Measurements from ENCODE around the gene CLIC3.

CLIC3 gene

GRCh38 chr9:136985853-136986252 is 10.5 kb downstream of the CLIC3 start:
- Mint-ChIP-seq H3K36me3 (ENCODE audit: low read depth) (no peaks in the 10 kb centered on the region), H3K27me3 (peaks cover 36% of the 10 kb centered on the region), H3K4me3 (no peak overlapping the region), H3K27ac (no peak overlapping the region), H3K9me3 (no peaks in the 10 kb centered on the region), H3K4me1 (ENCODE audit: low read depth) (no peaks in the 10 kb centered on the region)
- DNase-seq, result no peak

DNA sequence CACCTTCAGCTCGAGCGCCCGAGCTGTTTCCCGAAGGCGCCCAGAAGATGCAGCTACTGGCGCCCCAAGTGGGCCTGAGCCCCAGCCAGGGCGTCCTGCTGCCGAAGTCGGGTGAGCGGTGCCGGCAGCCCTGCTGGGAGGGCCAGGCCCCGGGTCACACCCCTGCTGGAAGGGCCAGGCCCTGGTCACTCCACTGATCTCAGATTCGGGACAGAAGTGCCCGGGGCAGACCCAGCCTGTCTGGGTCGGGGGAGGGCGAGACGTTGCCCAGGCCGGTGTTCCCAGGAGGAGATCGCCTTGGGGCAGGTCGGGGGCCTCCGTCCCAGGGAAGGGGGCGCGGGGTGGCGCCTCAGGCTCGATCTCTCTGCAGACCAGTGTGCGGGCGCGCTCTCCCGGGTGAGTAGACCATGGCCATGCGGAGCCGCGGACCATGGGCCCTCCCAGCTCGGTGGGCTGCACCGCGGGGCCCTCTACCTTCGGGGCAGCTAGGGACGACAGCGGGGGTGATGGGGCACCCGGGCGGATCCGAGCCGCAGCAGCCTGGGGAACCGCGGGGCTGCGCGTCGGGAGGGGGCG is 11.3 kb downstream of the CLIC3 start:
- DNase-seq, result peak; percentile 41
- no peaks in the 10 kb centered on the region for H3K9me3 Mint-ChIP-seq
- no peaks in the 10 kb centered on the region for H3K36me3 Mint-ChIP-seq (ENCODE audit: low read depth)
- H3K27me3 Mint-ChIP-seq, result peaks cover 36% of the 10 kb centered on the region
- H3K4me1 Mint-ChIP-seq (ENCODE audit: low read depth), result no peaks in the 10 kb centered on the region
- H3K27ac Mint-ChIP-seq, result no peak overlapping the region
- no peak overlapping the region for H3K4me3 Mint-ChIP-seq

- Mint-ChIP-seq H3K9me3 (no peaks in the 10 kb centered on the region), H3K36me3 (ENCODE audit: low read depth) (no peaks in the 10 kb centered on the region), H3K4me3 (no peak overlapping the region), H3K27ac (no peak overlapping the region), H3K27me3 (peaks cover 36% of the 10 kb centered on the region), H3K4me1 (ENCODE audit: low read depth) (no peaks in the 10 kb centered on the region)
- DNase-seq, result no peak
Measured at GRCh38 chr9:136984464-136985026, 11.8 kb downstream of the CLIC3 start.

GRCh38 chr9:136983656-136984314 is 12.6 kb downstream of the CLIC3 start:
- Mint-ChIP-seq H3K27ac (no peak overlapping the region), H3K9me3 (no peaks in the 10 kb centered on the region), H3K36me3 (ENCODE audit: low read depth) (no peaks in the 10 kb centered on the region), H3K4me1 (ENCODE audit: low read depth) (no peaks in the 10 kb centered on the region), H3K27me3 (peaks cover 36% of the 10 kb centered on the region), H3K4me3 (no peak overlapping the region)
- no peak for DNase-seq

- no peak for DNase-seq
- Mint-ChIP-seq H3K27me3 (peaks cover 36% of the 10 kb centered on the region), H3K4me1 (ENCODE audit: low read depth) (no peaks in the 10 kb centered on the region), H3K4me3 (no peak overlapping the region), H3K36me3 (ENCODE audit: low read depth) (no peaks in the 10 kb centered on the region), H3K9me3 (no peaks in the 10 kb centered on the region), H3K27ac (no peak overlapping the region)
Measured at GRCh38 chr9:136983167-136983566, 13.2 kb downstream of the CLIC3 start.

- no peak for DNase-seq
- H3K27ac Mint-ChIP-seq, result no peak within 1 kb of the TSS
- H3K4me3 Mint-ChIP-seq, result no peak within 1 kb of the TSS
- H3K36me3 Mint-ChIP-seq (ENCODE audit: low read depth), result no peaks in the 10 kb centered on the region
- peaks cover 33% of the 10 kb centered on the region for H3K27me3 Mint-ChIP-seq
- H3K4me1 Mint-ChIP-seq (ENCODE audit: low read depth), result peaks cover under 1% of the 10 kb centered on the region
- no peaks in the 10 kb centered on the region for H3K9me3 Mint-ChIP-seq
Measured at GRCh38 chr9:136982232-136983051, 13.9 kb downstream of the CLIC3 start, which contains the start of gene LCNL1. Gene LCNL1 (plus strand): TSS chr9:136982993. CDS start chr9:136983587, 594 bp downstream.

DNA sequence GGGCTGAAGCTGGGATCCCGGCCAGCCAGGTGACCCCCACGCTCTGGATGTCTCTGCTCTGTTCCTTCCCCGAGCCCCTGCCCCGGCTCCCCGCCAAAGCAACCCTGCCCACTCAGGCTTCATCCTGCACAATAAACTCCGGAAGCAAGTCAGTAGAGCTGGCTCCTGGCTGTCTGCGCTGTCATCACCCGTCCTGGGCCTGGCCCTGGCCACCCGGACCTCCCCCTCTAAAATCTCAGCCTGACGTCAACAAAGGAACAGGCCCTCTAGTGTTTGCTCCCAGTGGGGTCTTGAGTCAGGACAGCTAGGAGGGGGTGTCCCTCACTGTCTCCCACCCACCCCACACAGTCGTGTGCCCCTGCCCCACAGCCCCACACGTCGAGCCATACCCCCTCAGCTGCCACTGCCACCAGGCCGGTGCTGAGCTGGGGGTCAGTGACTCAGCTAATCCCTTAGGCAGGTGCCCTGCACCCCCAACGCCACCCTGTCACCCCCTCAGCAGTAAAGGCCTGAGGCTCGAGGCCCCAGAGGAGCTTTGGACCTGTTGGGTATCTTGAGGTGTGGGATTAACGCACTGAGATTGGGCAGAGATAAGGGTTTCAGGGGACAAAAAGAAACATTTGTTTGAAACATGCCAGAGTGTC is 14.7 kb downstream of the CLIC3 start:
- no peak overlapping the region for H3K4me3 Mint-ChIP-seq
- peaks cover 2% of the 10 kb centered on the region for H3K4me1 Mint-ChIP-seq (ENCODE audit: low read depth)
- H3K27ac Mint-ChIP-seq, result no peak overlapping the region
- peaks cover 33% of the 10 kb centered on the region for H3K27me3 Mint-ChIP-seq
- no peaks in the 10 kb centered on the region for H3K9me3 Mint-ChIP-seq
- no peak for DNase-seq
- no peaks in the 10 kb centered on the region for H3K36me3 Mint-ChIP-seq (ENCODE audit: low read depth)

GRCh38 chr9:136980669-136981478 is 15.5 kb downstream of the CLIC3 start:
- peaks cover 7% of the 10 kb centered on the region for H3K4me1 Mint-ChIP-seq (ENCODE audit: low read depth)
- H3K36me3 Mint-ChIP-seq (ENCODE audit: low read depth), result no peaks in the 10 kb centered on the region
- no peak for DNase-seq
- no peaks in the 10 kb centered on the region for H3K9me3 Mint-ChIP-seq
- no peak overlapping the region for H3K27ac Mint-ChIP-seq
- no peak overlapping the region for H3K4me3 Mint-ChIP-seq
- peaks cover 32% of the 10 kb centered on the region for H3K27me3 Mint-ChIP-seq

DNA sequence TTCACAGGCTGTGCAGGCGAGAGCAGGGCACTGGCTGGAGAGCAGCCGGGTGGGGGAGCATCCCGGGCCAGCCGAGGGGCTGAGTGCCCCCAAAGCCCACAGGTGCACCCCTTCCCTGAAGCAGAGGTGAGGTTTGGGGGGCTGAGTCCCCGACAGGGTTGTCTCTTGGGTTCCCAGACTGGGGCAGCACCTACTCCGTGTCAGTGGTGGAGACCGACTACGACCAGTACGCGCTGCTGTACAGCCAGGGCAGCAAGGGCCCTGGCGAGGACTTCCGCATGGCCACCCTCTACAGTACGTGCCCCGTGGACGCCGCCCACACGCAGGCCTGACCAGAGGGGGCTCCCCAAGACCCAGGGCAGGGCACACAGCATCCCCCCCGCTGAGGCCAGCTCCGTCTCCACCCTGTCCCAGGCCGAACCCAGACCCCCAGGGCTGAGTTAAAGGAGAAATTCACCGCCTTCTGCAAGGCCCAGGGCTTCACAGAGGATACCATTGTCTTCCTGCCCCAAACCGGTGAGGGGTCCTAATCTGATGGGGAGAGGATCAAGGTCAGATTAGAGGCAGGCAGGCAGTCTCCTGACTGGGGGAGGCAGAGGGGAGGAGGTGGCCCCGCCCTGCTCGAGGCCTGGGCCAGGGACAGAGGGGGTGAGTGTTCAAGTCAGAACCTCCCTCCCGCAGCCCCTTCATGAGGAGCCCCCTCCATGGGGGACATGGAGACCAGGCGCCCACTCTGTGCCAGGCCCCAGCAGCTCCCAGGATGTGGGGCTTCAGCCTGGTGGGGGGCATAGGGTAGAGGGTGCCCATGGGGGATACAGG is 16.4 kb downstream of the CLIC3 start:
- no peak overlapping the region for H3K27ac Mint-ChIP-seq
- H3K9me3 Mint-ChIP-seq, result no peaks in the 10 kb centered on the region
- H3K36me3 Mint-ChIP-seq (ENCODE audit: low read depth), result no peaks in the 10 kb centered on the region
- H3K4me1 Mint-ChIP-seq (ENCODE audit: low read depth), result peaks cover 16% of the 10 kb centered on the region
- H3K27me3 Mint-ChIP-seq, result peaks cover 29% of the 10 kb centered on the region
- no peak overlapping the region for H3K4me3 Mint-ChIP-seq
- no peak for DNase-seq

DNA sequence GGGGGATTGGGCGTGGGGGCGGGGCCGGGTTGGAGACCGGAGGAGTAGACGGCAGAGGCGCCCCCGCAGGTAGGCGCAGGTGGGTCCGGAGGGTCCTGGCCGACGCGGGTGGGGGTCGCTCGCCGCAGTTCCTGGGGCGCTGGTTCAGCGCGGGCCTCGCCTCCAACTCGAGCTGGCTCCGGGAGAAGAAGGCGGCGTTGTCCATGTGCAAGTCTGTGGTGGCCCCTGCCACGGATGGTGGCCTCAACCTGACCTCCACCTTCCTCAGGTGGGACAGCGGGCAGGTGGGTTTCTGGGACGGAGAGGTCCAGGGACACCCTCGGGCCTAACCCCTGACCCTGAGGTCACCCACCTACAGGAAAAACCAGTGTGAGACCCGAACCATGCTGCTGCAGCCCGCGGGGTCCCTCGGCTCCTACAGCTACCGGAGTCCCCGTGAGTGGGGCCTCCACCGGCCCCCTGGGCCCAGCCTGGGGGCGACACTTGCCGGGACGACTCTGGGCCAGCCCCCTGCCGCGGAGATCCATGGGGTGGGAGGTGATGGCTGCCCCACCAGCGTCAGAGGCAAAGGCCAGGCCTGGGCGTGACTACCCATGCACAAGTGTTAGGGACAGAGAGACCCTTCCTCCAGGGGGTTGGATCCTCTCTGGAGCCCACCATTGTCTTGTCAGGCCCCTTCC is 17.4 kb downstream of the CLIC3 start:
- Mint-ChIP-seq H3K4me1 (ENCODE audit: low read depth) (peaks cover 20% of the 10 kb centered on the region), H3K4me3 (no peak overlapping the region)

GRCh38 chr9:136978073-136978864 is 18.1 kb downstream of the CLIC3 start:
- DNase-seq, result peak; percentile 78
- H3K4me1 Mint-ChIP-seq (ENCODE audit: low read depth), result peaks cover 20% of the 10 kb centered on the region
- H3K4me3 Mint-ChIP-seq, result no peak overlapping the region
- H3K36me3 Mint-ChIP-seq (ENCODE audit: low read depth), result no peaks in the 10 kb centered on the region
- no peaks in the 10 kb centered on the region for H3K9me3 Mint-ChIP-seq
- H3K27me3 Mint-ChIP-seq, result peaks cover 13% of the 10 kb centered on the region
- H3K27ac Mint-ChIP-seq, result no peak overlapping the region

More for the DNA sequence above, 17.4 kb downstream of the CLIC3 start:
- Mint-ChIP-seq H3K9me3 (no peaks in the 10 kb centered on the region), H3K36me3 (ENCODE audit: low read depth) (no peaks in the 10 kb centered on the region), H3K27ac (no peak overlapping the region), H3K27me3 (peaks cover 21% of the 10 kb centered on the region)
- no peak for DNase-seq

DNA sequence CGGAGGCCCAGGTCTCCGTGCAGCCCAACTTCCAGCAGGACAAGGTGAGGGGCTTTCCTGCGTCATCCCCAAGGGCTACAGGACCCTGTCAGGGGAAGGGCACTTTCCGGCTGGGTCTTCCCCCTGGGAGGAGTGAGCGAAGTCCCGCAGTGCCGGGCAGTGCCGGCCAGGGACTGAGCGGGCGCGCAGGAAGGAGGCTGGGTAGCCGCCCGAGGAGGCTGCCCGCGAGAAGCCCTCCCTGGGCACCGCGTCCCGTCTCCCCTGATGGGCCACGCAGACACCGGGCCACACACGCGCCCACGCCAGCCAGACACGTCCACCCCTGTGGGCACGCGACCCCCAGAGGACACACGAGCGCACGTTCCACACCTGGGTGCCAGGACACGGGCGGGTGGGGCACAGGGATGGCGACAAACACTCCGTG is 18.7 kb downstream of the CLIC3 start:
- H3K9me3 Mint-ChIP-seq, result no peaks in the 10 kb centered on the region
- peaks cover 8% of the 10 kb centered on the region for H3K27me3 Mint-ChIP-seq
- H3K4me1 Mint-ChIP-seq (ENCODE audit: low read depth), result peaks cover 20% of the 10 kb centered on the region
- no peak overlapping the region for H3K27ac Mint-ChIP-seq
- no peak for DNase-seq
- no peak overlapping the region for H3K4me3 Mint-ChIP-seq
- H3K36me3 Mint-ChIP-seq (ENCODE audit: low read depth), result no peaks in the 10 kb centered on the region

Data from activated T-cell treated with anti-CD3 and anti-CD28 coated beads, Interleukin-2, amount 50 U/mL, for 24 hours (primary cell).